VCaP (cell line): ENCODE results near the gene CCND3.

ENCODE experiments used
- H3K27ac ChIP-seq: fragments of 450-650 bp; 2 replicates; pipeline ENCODE4 v1.5.1; 2017
- TF ChIP-seq, protein P1 (sequence below): fragments of 450-650 bp; conservative IDR thresholded peaks from 2 replicates; pipeline ENCODE4 v1.5.1; 2017; ENCODE audit warnings: mild to moderate bottlenecking, moderate library complexity

The CCND3 gene

DNA sequence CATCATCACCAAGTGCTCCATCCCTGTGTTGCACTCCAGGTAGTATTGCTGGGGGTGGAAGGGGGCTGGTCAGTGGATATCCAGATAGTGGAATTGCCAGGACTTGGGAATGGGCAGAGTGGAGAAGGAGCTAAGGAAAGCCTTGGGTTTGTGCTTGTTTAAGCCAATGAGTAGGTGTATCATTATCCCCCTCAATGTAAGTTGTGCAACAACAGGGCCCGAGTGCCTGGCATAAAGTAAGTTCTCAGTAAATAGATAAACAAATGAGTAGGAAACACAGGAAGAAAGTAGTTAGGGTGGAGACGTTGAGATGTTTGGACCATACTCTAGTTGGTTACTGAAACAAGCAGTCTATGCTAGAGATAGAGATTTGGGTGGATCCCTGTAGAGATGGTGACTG, 9.8 kb downstream of the CCND3 start:
- no peak overlapping the region for H3K27ac ChIP-seq
- TF ChIP-seq, protein P1, sequence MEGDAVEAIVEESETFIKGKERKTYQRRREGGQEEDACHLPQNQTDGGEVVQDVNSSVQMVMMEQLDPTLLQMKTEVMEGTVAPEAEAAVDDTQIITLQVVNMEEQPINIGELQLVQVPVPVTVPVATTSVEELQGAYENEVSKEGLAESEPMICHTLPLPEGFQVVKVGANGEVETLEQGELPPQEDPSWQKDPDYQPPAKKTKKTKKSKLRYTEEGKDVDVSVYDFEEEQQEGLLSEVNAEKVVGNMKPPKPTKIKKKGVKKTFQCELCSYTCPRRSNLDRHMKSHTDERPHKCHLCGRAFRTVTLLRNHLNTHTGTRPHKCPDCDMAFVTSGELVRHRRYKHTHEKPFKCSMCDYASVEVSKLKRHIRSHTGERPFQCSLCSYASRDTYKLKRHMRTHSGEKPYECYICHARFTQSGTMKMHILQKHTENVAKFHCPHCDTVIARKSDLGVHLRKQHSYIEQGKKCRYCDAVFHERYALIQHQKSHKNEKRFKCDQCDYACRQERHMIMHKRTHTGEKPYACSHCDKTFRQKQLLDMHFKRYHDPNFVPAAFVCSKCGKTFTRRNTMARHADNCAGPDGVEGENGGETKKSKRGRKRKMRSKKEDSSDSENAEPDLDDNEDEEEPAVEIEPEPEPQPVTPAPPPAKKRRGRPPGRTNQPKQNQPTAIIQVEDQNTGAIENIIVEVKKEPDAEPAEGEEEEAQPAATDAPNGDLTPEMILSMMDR, result no peak

- TF ChIP-seq, protein P1, result no peak
- H3K27ac ChIP-seq, result no peak overlapping the region
Measured at GRCh38 chr6:41929924-41930323, 11.7 kb downstream of the CCND3 start.

DNA sequence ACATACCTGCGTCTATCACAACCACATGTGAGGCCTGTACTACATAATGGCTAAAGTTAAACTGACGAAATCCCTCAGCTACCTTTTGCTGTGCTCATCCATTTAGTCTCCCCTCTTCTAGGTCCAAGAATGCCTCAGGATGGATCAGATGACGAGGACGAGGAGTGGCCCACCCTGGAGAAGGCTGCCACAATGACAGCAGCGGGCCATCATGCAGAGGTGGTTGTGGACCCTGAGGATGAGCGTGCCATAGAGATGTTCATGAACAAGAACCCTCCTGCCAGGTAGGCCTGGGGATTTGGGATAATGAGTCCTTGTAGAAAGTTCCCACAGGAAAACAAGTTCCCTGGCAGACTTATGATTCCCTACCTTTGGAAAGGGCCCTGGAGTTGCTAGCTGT, 14.4 kb downstream of the CCND3 start:
- TF ChIP-seq, protein P1, result no peak

DNA sequence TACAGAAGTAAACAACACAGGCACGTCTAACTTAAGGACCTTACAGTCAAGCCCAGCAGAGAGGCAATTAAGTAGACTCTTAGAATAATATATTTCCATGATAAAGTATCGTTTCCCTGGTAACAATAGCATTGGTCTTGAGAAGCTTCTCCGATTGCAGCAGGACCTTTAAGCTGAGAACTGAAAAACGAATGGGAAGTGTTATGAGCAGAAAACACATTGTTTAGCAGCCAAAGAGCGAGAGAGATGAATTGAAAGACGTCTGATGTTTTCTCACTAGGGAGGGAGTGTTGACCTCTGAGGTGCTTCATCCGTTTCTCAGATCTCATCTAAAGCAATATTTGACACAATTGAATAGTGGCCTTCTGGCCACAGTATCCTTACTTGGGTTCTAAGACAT, 19.5 kb downstream of the CCND3 start:
- TF ChIP-seq, protein P1, result no peak
- H3K27ac ChIP-seq, result peak overlapping the region; percentile 87

More for the DNA sequence above, 14.4 kb downstream of the CCND3 start:
- no peak overlapping the region for H3K27ac ChIP-seq

DNA sequence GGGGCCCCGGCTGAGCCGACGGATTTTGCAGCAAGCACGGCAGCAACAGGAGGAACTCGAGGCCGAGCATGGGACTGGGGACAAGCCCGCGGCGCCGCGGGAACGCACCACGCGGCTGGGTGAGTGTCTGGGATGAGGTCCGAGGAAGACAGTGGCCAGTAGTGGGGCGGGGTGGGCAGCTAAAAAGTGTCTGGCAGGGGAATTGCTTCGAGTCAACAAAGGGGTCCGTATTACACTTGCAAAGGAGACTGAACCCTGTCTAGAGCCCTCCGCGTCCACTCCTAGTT, 20.0 kb downstream of the CCND3 start:
- peak overlapping the region; percentile 87 for H3K27ac ChIP-seq
- TF ChIP-seq, protein P1, result no peak

DNA sequence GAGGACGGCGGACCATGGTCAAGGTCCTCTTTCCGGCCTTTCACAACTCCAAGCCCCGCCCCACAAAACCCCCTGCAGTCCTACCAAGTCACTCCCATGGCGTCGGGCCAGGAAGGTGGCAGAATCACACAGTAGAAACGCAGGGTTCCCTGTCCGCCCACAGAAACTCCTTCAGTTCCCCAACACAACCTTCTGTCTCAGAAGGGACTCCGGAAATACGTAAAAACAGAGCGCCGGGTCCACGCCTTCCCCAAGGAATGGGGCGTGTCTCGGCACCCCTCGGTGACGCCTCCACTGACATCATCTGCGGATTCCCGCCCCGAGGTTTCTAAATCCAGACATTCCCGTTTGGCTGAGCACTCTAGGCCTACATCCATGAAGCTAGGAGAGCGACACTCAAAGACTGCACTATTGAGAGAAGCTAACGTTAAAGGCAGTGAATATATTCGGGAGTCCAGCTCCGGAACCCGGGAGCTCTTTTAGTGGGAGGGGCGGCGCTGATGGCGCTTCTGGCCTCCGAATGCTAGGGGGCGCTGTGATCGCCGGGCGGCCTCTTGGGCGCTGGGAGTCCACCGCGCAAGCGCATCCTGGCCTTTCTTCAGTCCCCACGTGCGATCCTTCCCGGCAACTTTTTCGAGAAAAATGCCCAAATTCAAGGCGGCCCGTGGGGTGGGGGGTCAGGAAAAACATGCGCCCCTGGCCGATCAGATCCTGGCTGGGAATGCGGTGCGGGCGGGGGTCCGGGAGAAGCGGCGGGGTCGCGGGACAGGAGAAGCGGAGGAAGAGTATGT, 20.5 kb downstream of the CCND3 start, which contains the start of the genes BYSL and MED20:
Gene BYSL (plus strand): TSS at position 579 of the 791 bp plus-strand sequence. CDS start 64 bp downstream, at position 643.
Gene MED20 (minus strand): TSS at position 219 of the 791 bp plus-strand sequence. CDS start 121 bp downstream, at position 98.
- peak within 1 kb of the TSS; percentile 87 for H3K27ac ChIP-seq
- TF ChIP-seq, protein P1, result peak; percentile 97

DNA sequence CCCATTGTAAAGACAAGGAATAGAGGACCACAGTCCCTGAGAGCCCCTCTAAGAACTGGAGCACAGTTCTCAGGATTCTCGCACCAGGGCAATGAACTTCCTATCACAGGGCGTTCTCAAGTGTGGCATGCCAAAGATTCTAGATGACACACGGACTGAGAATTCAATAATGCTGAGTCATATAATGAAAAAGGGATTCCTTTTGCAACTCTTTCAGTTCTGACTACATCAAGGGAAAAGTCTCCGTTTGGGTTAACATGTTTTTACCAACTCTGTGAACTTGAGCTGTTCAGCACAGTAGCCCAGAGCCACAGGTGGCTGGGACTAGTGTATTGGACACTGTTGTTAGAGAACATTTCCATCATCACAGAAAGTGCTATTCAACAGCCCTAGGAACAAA, 24.1 kb downstream of the CCND3 start:
- TF ChIP-seq, protein P1, result no peak
- no peak overlapping the region for H3K27ac ChIP-seq
